Suppressor macrophage (primary cell): ENCODE measurements around the gene DDT.
"Not testable (repeated sequence)": the region's sequence is repeated elsewhere in the genome, so short reads cannot be mapped to it uniquely, and the experiment has no call there.

Experiments
- DNase-seq, 4 experiments: peaks; one replicate each; pipeline ENCODE4 v3.0.0-alpha.2; 2020 to 2022

Gene DDT

GRCh38 chr22:23989583-23990244 is 15.5 kb upstream of the DDT start:
- DNase-seq: peak in 3 of 4 experiments; percentile 27 to 66 (median 30)

- not testable (repeated sequence) for DNase-seq
Measured at GRCh38 chr22:23986538-23987178, 12.4 kb upstream of the DDT start.

- not testable (repeated sequence) for DNase-seq
Measured at GRCh38 chr22:23986089-23986488, 11.8 kb upstream of the DDT start.

GRCh38 chr22:23984430-23984829 is 10.2 kb upstream of the DDT start:
- DNase-seq: peak in 3 of 4 experiments; percentile 22 to 69 (median 55)

- DNase-seq: not testable (repeated sequence)
Measured at GRCh38 chr22:23980567-23980966, 6.3 kb upstream of the DDT start.

GRCh38 chr22:23979557-23980240 is 5.5 kb upstream of the DDT start, which contains the start of gene GSTT2:
Gene GSTT2, plus strand, starts transcription at chr22:23980134.
- DNase-seq: not testable (repeated sequence)

- DNase-seq: not testable (repeated sequence)
Measured at GRCh38 chr22:23977304-23977703, 3.1 kb upstream of the DDT start.

- not testable (repeated sequence) for DNase-seq
Measured at GRCh38 chr22:23974836-23975352, 653 bp upstream of the DDT start.

- DNase-seq: not testable (repeated sequence)
Measured at GRCh38 chr22:23971927-23972326, 2.3 kb downstream of the DDT start.

GRCh38 chr22:23970816-23971486 is 3.3 kb downstream of the DDT start:
- no peak for DNase-seq

GRCh38 chr22:23970201-23970641 is 4.0 kb downstream of the DDT start:
- DNase-seq: no peak

GRCh38 chr22:23969071-23969470 is 5.2 kb downstream of the DDT start:
- DNase-seq: no peak

- DNase-seq: not testable (repeated sequence)
Measured at GRCh38 chr22:23966568-23966967, 7.7 kb downstream of the DDT start, which contains the start of gene DDTL. Gene DDTL, plus strand, starts transcription at chr22:23966888. Its CDS starts 27 bp downstream, at chr22:23966915.

- DNase-seq: not testable (repeated sequence)
Measured at GRCh38 chr22:23966094-23966493, 8.1 kb downstream of the DDT start.

- DNase-seq: not testable (repeated sequence)
Measured at GRCh38 chr22:23961084-23961771, 13.0 kb downstream of the DDT start, which contains the start of gene GSTT2B. Gene GSTT2B, minus strand, starts transcription at chr22:23961195. Its CDS starts 64 bp downstream, at chr22:23961131.

- DNase-seq: peak; percentile 78 to 90 (median 84)
Measured at GRCh38 chr22:23956301-23956900, 17.8 kb downstream of the DDT start.

- DNase-seq: not testable (repeated sequence)
Measured at GRCh38 chr22:23955886-23956285, 18.4 kb downstream of the DDT start.

- not testable (repeated sequence) for DNase-seq
Measured at GRCh38 chr22:23954991-23955305, 19.3 kb downstream of the DDT start.

GRCh38 chr22:23954193-23954990 is 19.8 kb downstream of the DDT start:
- not testable (repeated sequence) for DNase-seq

- DNase-seq: not testable (repeated sequence)
Measured at GRCh38 chr22:23953485-23953884, 20.8 kb downstream of the DDT start.
